K562 (cell line): ENCODE results near the gene FCRL1. TPM values are rescaled to one million over a fixed set of nuclear protein-coding genes. Genes with fewer than 3 reads are reported as not detected.

ENCODE experiments used
- ATAC-seq: fragments of 200-7000 bp; cut with Tn5 transposase; 3 replicates; pipeline ENCODE4 v1.9.1; 2020; ENCODE audit warnings: moderate library complexity
- BruUV-seq: library from RNA; stranded (reverse); fragments of 400-500 nt; replicated peaks from 2 replicates; lab custom pipeline; 2021; lab: Mats Ljungman, UMichigan
- CTCF ChIA-PET: fragments of 300-600 bp; formaldehyde crosslinking; extraction: SDS; loops from one replicate; lab custom pipeline; 2021; ENCODE audit warnings: low intra/inter-chr PET ratio; lab: Yijun Ruan, JAX
- POLR2A ChIA-PET: fragments of 300-600, 350-650 bp; sonication (Branson Sonifier 250); formaldehyde crosslinking; extraction: SDS; loops from one replicate; lab custom pipeline; 2021; ENCODE audit warnings: antibody characterized with exemption, inconsistent platforms; lab: Yijun Ruan, JAX
- DNase-seq, 4 experiments: peaks; one replicate each; pipeline versions ENCODE4 v3.0.0 to v3.0.0-alpha.2; 2011 to 2018; ENCODE audit warnings: low spot score in 3 of 4, mixed read lengths in 3 of 4; ENCODE audit errors: extremely low read depth in 1 of 4
- FAIRE-seq: peaks from 2 replicates; lab custom pipeline; 2011; peaks lifted over from hg19 to GRCh38; lab: Jason Lieb, UNC
- H2AFZ ChIP-seq: 2 replicates; pipeline ENCODE4 v1.6.0; 2011; ENCODE audit warnings: low read depth, low read length, control low read depth, inconsistent platforms
- H3K27ac ChIP-seq: fragments of 200-600 bp; 3 replicates; pipeline ENCODE4 v1.8.0; 2011; ENCODE audit warnings: low read depth, mild to moderate bottlenecking, control low read depth, inconsistent platforms, low read length, moderate library complexity, mixed read lengths; ENCODE audit errors: extremely low read depth
- H3K27me3 ChIP-seq, 2 experiments: fragments of 300-600 bp in 1 of 2; 2 replicates in 1 of 2; 3 replicates in 1 of 2; pipeline versions ENCODE4 v1.6.0 to v1.8.0; 2011; ENCODE audit warnings: inconsistent platforms in 2 of 2, low read length in 2 of 2, mild to moderate bottlenecking in 1 of 2, mixed read lengths in 1 of 2, moderate library complexity in 1 of 2; ENCODE audit not compliant: control insufficient read depth in 2 of 2, insufficient read depth in 2 of 2
- H3K36me3 ChIP-seq: fragments of 300-600 bp; 3 replicates; pipeline ENCODE4 v1.8.0; 2011; ENCODE audit warnings: mild to moderate bottlenecking, low read length, inconsistent platforms; ENCODE audit not compliant: control insufficient read depth, insufficient read depth
- H3K4me1 ChIP-seq, 2 experiments: fragments of 200-600 bp in 1 of 2; replicated peaks in 1 of 2; 2 replicates in 1 of 2; 3 replicates in 1 of 2; pipeline versions ENCODE4 v1.5.1 to v1.8.0; 2011; ENCODE audit warnings: inconsistent platforms in 2 of 2, low read length in 2 of 2, mild to moderate bottlenecking in 1 of 2, mixed read lengths in 1 of 2, moderate library complexity in 1 of 2; ENCODE audit not compliant: control insufficient read depth in 2 of 2, insufficient read depth in 2 of 2
- H3K4me2 ChIP-seq: 2 replicates; pipeline ENCODE4 v1.6.1; 2011; ENCODE audit warnings: low read length, control low read depth, inconsistent platforms, mixed read lengths; ENCODE audit not compliant: insufficient read depth
- H3K4me3 ChIP-seq: fragments of 200-600 bp; sonication (generic), shearing (Covaris generic); 2 replicates; pipeline ENCODE4 v1.5.1; 2016; ENCODE audit warnings: control low read depth, inconsistent platforms
- H3K79me2 ChIP-seq: fragments of 200-600 bp; 3 replicates; pipeline ENCODE4 v1.8.0; 2011; ENCODE audit warnings: low read length, inconsistent platforms; ENCODE audit not compliant: control insufficient read depth, insufficient read depth
- H3K9ac ChIP-seq, 2 experiments: 2 replicates each; pipeline versions ENCODE4 v1.6.0 to v1.6.1; 2011; ENCODE audit warnings: low read depth in 2 of 2, low read length in 2 of 2, control low read depth in 1 of 2, inconsistent platforms in 1 of 2, mild to moderate bottlenecking in 1 of 2, mixed read lengths in 1 of 2; ENCODE audit not compliant: insufficient read depth in 1 of 2
- H3K9me1 ChIP-seq: one replicate; pipeline ENCODE4 v1.6.0; 2011; ENCODE audit warnings: inconsistent platforms, mild to moderate bottlenecking, low read length, moderate library complexity; ENCODE audit not compliant: control insufficient read depth, insufficient read depth
- H3K9me3 ChIP-seq: replicated peaks from 2 replicates; pipeline ENCODE4 v1.5.1; 2011; ENCODE audit warnings: low read depth, low read length, inconsistent platforms; ENCODE audit not compliant: control insufficient read depth, insufficient read depth
- H4K20me1 ChIP-seq: replicated peaks from 2 replicates; pipeline ENCODE4 v1.6.1; 2011; ENCODE audit warnings: low read length, inconsistent platforms, mixed read lengths; ENCODE audit not compliant: control insufficient read depth, insufficient read depth
- NCOR1 ChIP-seq: fragments of 450-650 bp; IDR thresholded peaks from 2 replicates; pipeline ENCODE4 v1.6.1; 2016; ENCODE audit warnings: mild to moderate bottlenecking, moderate library complexity
- TCF3 ChIP-seq: sonication (generic); formaldehyde crosslinking; IDR thresholded peaks from 2 replicates; pipeline ENCODE4 v1.4.0; 2020; ENCODE audit warnings: mild to moderate bottlenecking, missing genetic modification reagents
- ZNF280A ChIP-seq: fragments of 450-650 bp; IDR thresholded peaks from 2 replicates; pipeline ENCODE4 v1.6.1; 2018; ENCODE audit warnings: mild to moderate bottlenecking, low read depth; ENCODE audit not compliant: partially characterized antibody
- ZNF282 ChIP-seq: sonication (generic); formaldehyde crosslinking; IDR thresholded peaks from 2 replicates; pipeline ENCODE4 v1.8.1; 2023; ENCODE audit warnings: missing genetic modification reagents
- ZNF583 ChIP-seq: fragments of 250-450 bp; sonication (Bioruptor Pico); IDR thresholded peaks from 2 replicates; pipeline ENCODE4 v1.4.0; 2020
- WGBS: fragments of 100-300 bp; shearing (Covaris generic); methylation state at CpG from one replicate; pipeline ENCODE4 v1.1.6; 2016; ENCODE audit warnings: low coverage, mixed read lengths; ENCODE audit not compliant: insufficient coverage; ENCODE audit errors: missing lambda C conversion rate; 5-methylcytosine and 5-hydroxymethylcytosine counted together
- in situ Hi-C: fragments of 300-500 bp; cut with MboI; formaldehyde crosslinking; loops from 4 replicates; pipeline ENCODE4 v1.15.0; 2018; ENCODE audit warnings: inconsistent platforms, mixed read lengths
- intact Hi-C: fragments of 100-400 bp; cut with micrococcal nuclease; formaldehyde crosslinking; loops from 2 replicates; pipeline ENCODE4 v1.14.2; 2022
- polyA plus RNA-seq, 8 experiments: library from polyadenylated mRNA; depleted of rRNA in 4 of 8; stranded (reverse) in 5 of 8; unstranded in 3 of 8; fragments of >200 nt; fragmentation: Nextera tagmentation in 2 of 8; fragmentation: Illumina TruSeq in 1 of 8; extraction: Ambion mirVana in 2 of 8; extraction: Trizol in 1 of 8; gene quantifications; 2 replicates each; pipeline versions ENCODE4 v1.2.1 to v1.2.3, GENCODE V29; 2011 to 2014; ENCODE audit warnings: inconsistent platforms in 1 of 8, missing spikeins in 1 of 8
- total RNA-seq, 7 experiments: library from RNA; depleted of rRNA in 6 of 7; stranded (reverse); fragments of >200 nt in 6 of 7; fragmentation: Illumina TruSeq in 2 of 7; extraction: Trizol in 2 of 7; gene quantifications; 2 replicates each; pipeline versions ENCODE4 v1.2.1 to v1.2.3, GENCODE V29; 2011 to 2021; ENCODE audit warnings: low replicate concordance in 1 of 7

FCRL1 gene
- total and polyA plus RNA-seq, 9 of the 15 experiments (the other 6 are each of a cell fraction or from before 2014, with no cell fraction given): not detected

- POLR2A ChIA-PET: no interaction called here
- WGBS: 0% methylated on average over 2 of the region's 2 CpGs
- H3K36me3 ChIP-seq: no peaks in the 10 kb centered on the region
- no peak overlapping the region for H3K4me3 ChIP-seq
- DNase-seq: no peak
- H3K27me3 ChIP-seq: no peaks in the 10 kb centered on the region
- H2AFZ ChIP-seq: no peak overlapping the region
- no peaks in the 10 kb centered on the region; the same call in 2 of the 3 replicates for H3K79me2 ChIP-seq
- TF ChIP-seq ZNF583 (CRISPR knock-in tag) (no peak), TCF3 (CRISPR knock-in tag) (no peak), ZNF282 (no peak), NCOR1 (no peak), ZNF280A (no peak)
- TF ChIP-seq, all 486 proteins: peak for 0
- H3K9ac ChIP-seq: no peak overlapping the region
- H3K4me2 ChIP-seq: no peak overlapping the region
- no peaks in the 10 kb centered on the region for H3K4me1 ChIP-seq
- ATAC-seq (no peak), FAIRE-seq (no peak)
- no peaks in the 10 kb centered on the region for H3K9me3 ChIP-seq
- H3K9me1 ChIP-seq: no peaks in the 10 kb centered on the region
- H3K27ac ChIP-seq: no peak overlapping the region
- CTCF ChIA-PET: no interaction called here
- no TSS peak for BruUV-seq
- no peaks in the 10 kb centered on the region for H4K20me1 ChIP-seq
- intact Hi-C loops (no loop called here), in situ Hi-C loops (no loop called here)
These were observed 29.4 kb upstream of the FCRL1 start for GRCh38 chr1:157849229-157849875.
